Measurements from ENCODE around the gene GRAMD4. TPM values are rescaled to one million over a fixed set of nuclear protein-coding genes. Genes with fewer than 3 reads are reported as not detected.

The GRAMD4 gene
- total RNA-seq, 1 experiment from 2014 or later = 19.8 TPM

DNA sequence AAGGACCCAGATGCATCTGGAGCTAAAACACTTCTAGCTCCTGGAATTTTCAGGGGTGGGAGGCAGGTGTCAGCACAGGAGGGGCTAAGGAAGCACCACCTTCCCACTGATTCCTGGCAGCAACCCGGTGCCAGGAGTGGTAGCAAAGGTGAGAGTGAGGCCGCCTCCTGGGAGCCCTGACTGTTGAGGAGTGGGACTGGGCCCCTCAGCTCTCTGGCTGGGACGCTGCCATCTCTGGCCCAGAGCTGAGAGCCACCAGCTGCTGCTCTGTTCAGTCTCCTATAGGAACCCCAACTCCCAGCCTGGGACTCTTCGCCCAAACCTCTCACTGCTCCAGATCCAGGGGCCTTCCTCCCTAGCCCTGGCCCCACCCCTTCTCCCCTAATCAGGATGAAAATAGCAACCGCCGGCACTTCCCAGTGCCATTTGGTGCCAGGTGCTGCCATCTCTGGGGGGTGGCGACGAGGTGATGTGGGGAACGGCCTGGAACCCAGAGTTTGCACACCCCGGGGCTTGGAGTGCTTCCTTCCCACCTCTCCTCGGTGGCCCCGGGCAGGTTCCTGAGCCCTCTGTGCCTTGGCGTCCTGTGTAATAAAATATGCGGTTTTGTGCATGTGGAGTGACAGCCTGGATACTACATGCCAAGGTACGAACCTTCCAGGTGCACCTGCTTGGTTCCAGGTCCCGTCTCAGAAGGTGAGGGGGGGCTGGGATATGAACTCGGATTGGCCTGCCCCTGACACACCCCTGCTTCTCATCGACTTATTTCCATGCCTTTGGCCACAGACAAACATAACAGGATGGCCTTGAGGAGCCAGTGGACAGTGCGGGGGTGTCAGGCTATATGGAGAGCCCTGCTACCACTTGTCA, 47.0 kb upstream of the GRAMD4 start:
- Histone ChIP-seq H3K14ac (ENCODE audit: insufficient read depth, low read length) (no peak overlapping the region), H3K27me3 (ENCODE audit: insufficient read depth, low read length) (no peaks in the 10 kb centered on the region; the same call in 1 of the 2 replicates), H2AFZ (ENCODE audit: low read length) (no peak overlapping the region), H2AK5ac (ENCODE audit: insufficient read length, low read length) (no peak overlapping the region), H3K9ac (ENCODE audit: extremely low read depth, insufficient read length, low read length) (no peak overlapping the region), H2BK12ac (ENCODE audit: insufficient read length, low read depth, low read length) (no peak overlapping the region), H4K5ac (ENCODE audit: insufficient read length, low read depth, low read length) (no peak overlapping the region), H4K20me1 (ENCODE audit: control insufficient read depth, insufficient read depth, insufficient read length) (no peaks in the 10 kb centered on the region), H3K79me2 (ENCODE audit: insufficient read depth, low read length) (no peaks in the 10 kb centered on the region), H3K56ac (ENCODE audit: insufficient read length, low read depth, low read length) (no peak overlapping the region), H3K4me1 (ENCODE audit: insufficient read depth, low read length) (no peaks in the 10 kb centered on the region), H3K18ac (ENCODE audit: insufficient read length, low read depth, low read length) (no peak overlapping the region), H3K9me3 (ENCODE audit: control insufficient read depth, low read depth, low read length) (no peaks in the 10 kb centered on the region), H2BK120ac (ENCODE audit: low read depth, low read length, poor library complexity, severe bottlenecking) (no peak overlapping the region), H3K4me2 (ENCODE audit: insufficient read depth, insufficient read length, low read length) (no peak overlapping the region), H3T11ph (ENCODE audit: low read length) (no peak overlapping the region), H3K23me2 (ENCODE audit: insufficient read length, low read depth, low read length, poor library complexity, severe bottlenecking) (peaks cover 8% of the 10 kb centered on the region), H3K23ac (ENCODE audit: insufficient read length, low read depth, low read length) (no peak overlapping the region), H2BK15ac (ENCODE audit: low read depth, low read length) (no peak overlapping the region), H2BK20ac (ENCODE audit: low read depth, low read length, poor library complexity, severe bottlenecking) (no peak overlapping the region), H3K4ac (ENCODE audit: low read depth, low read length) (no peak overlapping the region), H4K91ac (ENCODE audit: insufficient read length, low read depth, low read length) (no peak overlapping the region), H3K79me1 (ENCODE audit: insufficient read depth, low read depth, low read length, poor library complexity, severe bottlenecking) (no peaks in the 10 kb centered on the region), H2BK5ac (ENCODE audit: insufficient read length, low read length) (no peak overlapping the region), H3K27ac (ENCODE audit: insufficient read length, low read depth, low read length) (no peak overlapping the region), H4K8ac (replicated peaks; ENCODE audit: insufficient read length, low read depth, low read length) (no peak overlapping the region)
- TF ChIP-seq, protein P1, sequence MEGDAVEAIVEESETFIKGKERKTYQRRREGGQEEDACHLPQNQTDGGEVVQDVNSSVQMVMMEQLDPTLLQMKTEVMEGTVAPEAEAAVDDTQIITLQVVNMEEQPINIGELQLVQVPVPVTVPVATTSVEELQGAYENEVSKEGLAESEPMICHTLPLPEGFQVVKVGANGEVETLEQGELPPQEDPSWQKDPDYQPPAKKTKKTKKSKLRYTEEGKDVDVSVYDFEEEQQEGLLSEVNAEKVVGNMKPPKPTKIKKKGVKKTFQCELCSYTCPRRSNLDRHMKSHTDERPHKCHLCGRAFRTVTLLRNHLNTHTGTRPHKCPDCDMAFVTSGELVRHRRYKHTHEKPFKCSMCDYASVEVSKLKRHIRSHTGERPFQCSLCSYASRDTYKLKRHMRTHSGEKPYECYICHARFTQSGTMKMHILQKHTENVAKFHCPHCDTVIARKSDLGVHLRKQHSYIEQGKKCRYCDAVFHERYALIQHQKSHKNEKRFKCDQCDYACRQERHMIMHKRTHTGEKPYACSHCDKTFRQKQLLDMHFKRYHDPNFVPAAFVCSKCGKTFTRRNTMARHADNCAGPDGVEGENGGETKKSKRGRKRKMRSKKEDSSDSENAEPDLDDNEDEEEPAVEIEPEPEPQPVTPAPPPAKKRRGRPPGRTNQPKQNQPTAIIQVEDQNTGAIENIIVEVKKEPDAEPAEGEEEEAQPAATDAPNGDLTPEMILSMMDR (conservative IDR thresholded peaks at IDR 0.05) = no peak
- DNase-seq = no peak
- WGBS (ENCODE audit: extremely low coverage, insufficient read length, low lambda C conversion rate) = no CpG with 5 or more reads among the region's 19 CpGs
- Mint-ChIP-seq H3K27me3 (ENCODE audit: low read depth) (peaks cover 29% of the 10 kb centered on the region), H3K27ac (no peak overlapping the region), H3K4me1 (peaks cover 19 to 22% of the 10 kb centered on the region in 2 experiments), H3K9me3 (peaks cover 9 to 11% of the 10 kb centered on the region in 2 experiments), H3K4me3 (no peak overlapping the region), H3K36me3 (ENCODE audit: insufficient read depth in 1 of 3, low read depth in 3 of 3) (peaks cover 0 to 5% (median 0%) of the 10 kb centered on the region in 3 experiments; a peak in 3 of 7 replicates)

All from H9 (cell line).